NT2/D1 (cell line): Measurements from ENCODE around the gene F2RL2.

Experiments used
- DNase-seq: peaks from one replicate; pipeline ENCODE4 v3.0.0-alpha.2; 2011; ENCODE audit warnings: low read depth, low spot score
- H3K27me3 ChIP-seq: 2 replicates; pipeline ENCODE4 v1.6.0; 2011; ENCODE audit warnings: mild to moderate bottlenecking; ENCODE audit not compliant: insufficient read length, insufficient read depth
- H3K36me3 ChIP-seq: 2 replicates; pipeline ENCODE4 v1.6.1; 2011; ENCODE audit warnings: mild to moderate bottlenecking, low read length, mixed read lengths; ENCODE audit not compliant: insufficient read depth, insufficient read length
- H3K4me1 ChIP-seq: 2 replicates; pipeline ENCODE4 v1.5.1; 2011; ENCODE audit not compliant: insufficient read depth, insufficient read length
- H3K4me3 ChIP-seq: 2 replicates; pipeline ENCODE4 v1.5.1; 2011; ENCODE audit warnings: low read depth; ENCODE audit not compliant: insufficient read length
- H3K9ac ChIP-seq: 2 replicates; pipeline ENCODE4 v1.6.0; 2011; ENCODE audit warnings: low read depth; ENCODE audit not compliant: insufficient read length
- H3K9me3 ChIP-seq: 2 replicates; pipeline ENCODE4 v1.5.1; 2011; ENCODE audit warnings: mild to moderate bottlenecking, low read length; ENCODE audit not compliant: insufficient read depth
- SUZ12 ChIP-seq: IDR thresholded peaks from 2 replicates; pipeline ENCODE4 v1.6.1; 2011; ENCODE audit not compliant: insufficient read length, insufficient read depth; ENCODE audit errors: extremely low read depth
- YY1 ChIP-seq: IDR thresholded peaks from 2 replicates; pipeline ENCODE4 v1.6.1; 2011; ENCODE audit not compliant: insufficient read length, insufficient read depth
- ZNF274 ChIP-seq: IDR thresholded peaks from 2 replicates; pipeline ENCODE4 v1.6.1; 2011; ENCODE audit warnings: mild to moderate bottlenecking, low read depth, low read length

Gene F2RL2

GRCh38 chr5:76571559-76571958 lies 51.6 kb downstream of the F2RL2 start:
- DNase-seq: no peak
- Histone ChIP-seq H3K27me3 (no peaks in the 10 kb centered on the region), H3K4me3 (no peak overlapping the region), H3K9ac (no peak overlapping the region), H3K36me3 (no peaks in the 10 kb centered on the region), H3K9me3 (no peaks in the 10 kb centered on the region), H3K4me1 (no peaks in the 10 kb centered on the region)
- TF ChIP-seq SUZ12 (no peak), YY1 (no peak), ZNF274 (no peak)

GRCh38 chr5:76570153-76570552 lies 53.0 kb downstream of the F2RL2 start:
- no peak for TF ChIP-seq SUZ12
- TF ChIP-seq ZNF274: no peak
- no peak for TF ChIP-seq YY1
- Histone ChIP-seq H3K4me3 (no peak overlapping the region), H3K9ac (no peak overlapping the region), H3K36me3 (no peaks in the 10 kb centered on the region), H3K4me1 (no peaks in the 10 kb centered on the region), H3K9me3 (no peaks in the 10 kb centered on the region), H3K27me3 (no peaks in the 10 kb centered on the region)
- DNase-seq: no peak
